Hepatocyte (in vitro differentiated cells): ENCODE results near the gene LPP. TPM values are rescaled to one million over a fixed set of nuclear protein-coding genes. Genes with fewer than 3 reads are reported as not detected.

Experiments used
- DNase-seq: peaks from one replicate; pipeline ENCODE4 v3.0.0-alpha.2; 2016; ENCODE audit warnings: low spot score
- H2AFZ ChIP-seq: fragments of 200-600 bp; sonication (generic); 2 replicates; pipeline ENCODE4 v1.6.0; 2016; ENCODE audit warnings: antibody characterized with exemption, mild to moderate bottlenecking
- H3K27ac ChIP-seq: fragments of 200-600 bp; sonication (generic); 2 replicates; pipeline ENCODE4 v1.5.1; 2016; ENCODE audit warnings: mild to moderate bottlenecking
- H3K27me3 ChIP-seq: fragments of 200-600 bp; sonication (generic); 2 replicates; pipeline ENCODE4 v1.6.1; 2016
- H3K36me3 ChIP-seq: fragments of 200-600 bp; sonication (generic); replicated peaks from 2 replicates; pipeline ENCODE4 v1.5.1; 2016; ENCODE audit warnings: low read depth; ENCODE audit not compliant: insufficient read depth
- H3K4me1 ChIP-seq: fragments of 200-600 bp; sonication (generic); 2 replicates; pipeline ENCODE4 v1.5.1; 2016; ENCODE audit warnings: mild to moderate bottlenecking, moderate library complexity; ENCODE audit not compliant: insufficient read depth
- H3K4me2 ChIP-seq: fragments of 200-600 bp; sonication (generic); 2 replicates; pipeline ENCODE4 v1.6.0; 2016
- H3K4me3 ChIP-seq: fragments of 200-600 bp; sonication (generic); 2 replicates; pipeline ENCODE4 v1.5.1; 2016; ENCODE audit warnings: mild to moderate bottlenecking
- H3K79me2 ChIP-seq: fragments of 200-600 bp; sonication (generic); 2 replicates; pipeline ENCODE4 v1.6.0; 2017; ENCODE audit warnings: mild to moderate bottlenecking
- H3K9me2 ChIP-seq: fragments of 200-600 bp; sonication (generic); replicated peaks from 2 replicates; pipeline ENCODE4 v1.6.0; 2017; ENCODE audit warnings: mild to moderate bottlenecking; ENCODE audit not compliant: insufficient read depth
- H3K9me3 ChIP-seq: fragments of 200-600 bp; sonication (generic); 2 replicates; pipeline ENCODE4 v1.5.1; 2016; ENCODE audit warnings: low read depth, mild to moderate bottlenecking
- H4K20me1 ChIP-seq: fragments of 200-600 bp; sonication (generic); 2 replicates; pipeline ENCODE4 v1.6.0; 2016; ENCODE audit warnings: mild to moderate bottlenecking; ENCODE audit not compliant: insufficient read depth, poor library complexity, severe bottlenecking
- CTCF ChIP-seq: fragments of 200-600 bp; sonication (generic); IDR thresholded peaks from 2 replicates; pipeline ENCODE4 v1.5.1; 2016; ENCODE audit warnings: antibody characterized with exemption, mild to moderate bottlenecking; ENCODE audit not compliant: poor library complexity
- EZH2 ChIP-seq: fragments of 200-600 bp; sonication (generic); IDR thresholded peaks from 2 replicates; pipeline ENCODE4 v1.6.1; 2016; ENCODE audit warnings: antibody characterized with exemption, mild to moderate bottlenecking, borderline replicate concordance
- EZH2phosphoT487 ChIP-seq: fragments of 200-600 bp; sonication (generic); IDR thresholded peaks from one replicate; pipeline ENCODE4 v1.6.1; 2018; ENCODE audit warnings: antibody characterized with exemption, mild to moderate bottlenecking, low read depth, moderate library complexity; ENCODE audit not compliant: unreplicated experiment, severe bottlenecking
- WGBS: methylation state at CpG from one replicate; pipeline ENCODE4 v1.1.6; 2016; ENCODE audit warnings: low lambda C conversion rate; ENCODE audit errors: missing lambda C conversion rate; 5-methylcytosine and 5-hydroxymethylcytosine counted together
- polyA plus RNA-seq: library from polyadenylated mRNA; unstranded; fragments of >200 nt; fragmentation: Nextera tagmentation; extraction: Ambion mirVana; gene quantifications from 2 replicates; pipeline ENCODE4 v1.2.1, GENCODE V29; 2016
- total RNA-seq: library from RNA; depleted of rRNA; stranded (reverse); fragments of >200 nt; gene quantifications from 2 replicates; pipeline ENCODE4 v1.2.3, GENCODE V29; 2014

Gene LPP
- total and polyA plus RNA-seq, 2 experiments from 2014 or later = 53.2 to 73.8 TPM

GRCh38 chr3:188689101-188689574 is 535.2 kb downstream of the LPP start:
- Histone ChIP-seq H4K20me1 (no peaks in the 10 kb centered on the region), H3K36me3 (no peaks in the 10 kb centered on the region), H3K4me3 (no peak overlapping the region), H3K9me2 (no peaks in the 10 kb centered on the region), H3K4me1 (peaks cover 31% of the 10 kb centered on the region), H2AFZ (no peak overlapping the region), H3K27ac (peak overlapping the region; percentile 68), H3K9me3 (no peaks in the 10 kb centered on the region), H3K79me2 (peaks cover 21% of the 10 kb centered on the region), H3K4me2 (no peak overlapping the region), H3K27me3 (no peaks in the 10 kb centered on the region)
- WGBS = 75% methylated on average over 2 of the region's 2 CpGs
- no peak for TF ChIP-seq CTCF
- TF ChIP-seq EZH2phosphoT487 = no peak
- no peak for TF ChIP-seq EZH2
- DNase-seq = no peak

- H3K27ac ChIP-seq = peak overlapping the region; percentile 68
- no peaks in the 10 kb centered on the region for H3K36me3 ChIP-seq
- WGBS = 74% methylated on average over 5 of the region's 5 CpGs
- H3K9me3 ChIP-seq = no peaks in the 10 kb centered on the region
- no peaks in the 10 kb centered on the region for H4K20me1 ChIP-seq
- no peak for DNase-seq
- H3K4me3 ChIP-seq = no peak overlapping the region
- no peaks in the 10 kb centered on the region for H3K9me2 ChIP-seq
- H3K4me2 ChIP-seq = no peak overlapping the region
- H2AFZ ChIP-seq = no peak overlapping the region
- H3K4me1 ChIP-seq = peaks cover 31% of the 10 kb centered on the region
- no peaks in the 10 kb centered on the region for H3K27me3 ChIP-seq
- TF ChIP-seq CTCF (no peak), EZH2phosphoT487 (no peak), EZH2 (no peak)
- H3K79me2 ChIP-seq = peaks cover 21% of the 10 kb centered on the region
Measured at GRCh38 chr3:188690064-188690463, 536.1 kb downstream of the LPP start.

GRCh38 chr3:188691004-188691403 is 537.0 kb downstream of the LPP start:
- H4K20me1 ChIP-seq = no peaks in the 10 kb centered on the region
- no peak overlapping the region for H3K4me2 ChIP-seq
- H3K27ac ChIP-seq = peak overlapping the region; percentile 68
- no peaks in the 10 kb centered on the region for H3K27me3 ChIP-seq
- H3K4me1 ChIP-seq = peaks cover 31% of the 10 kb centered on the region
- H3K36me3 ChIP-seq = no peaks in the 10 kb centered on the region
- DNase-seq = peak; percentile 19
- H3K9me2 ChIP-seq = no peaks in the 10 kb centered on the region
- TF ChIP-seq EZH2phosphoT487 (no peak), EZH2 (no peak)
- H3K9me3 ChIP-seq = no peaks in the 10 kb centered on the region
- H3K79me2 ChIP-seq = peaks cover 21% of the 10 kb centered on the region
- no peak overlapping the region for H3K4me3 ChIP-seq
- H2AFZ ChIP-seq = no peak overlapping the region
- 65% methylated on average over 1 of the region's 1 CpG for WGBS

- Histone ChIP-seq H3K36me3 (no peaks in the 10 kb centered on the region), H3K9me3 (no peaks in the 10 kb centered on the region), H3K9me2 (no peaks in the 10 kb centered on the region), H3K4me1 (peaks cover 25% of the 10 kb centered on the region), H4K20me1 (no peaks in the 10 kb centered on the region), H3K4me2 (no peak overlapping the region), H3K27me3 (no peaks in the 10 kb centered on the region), H3K27ac (peak overlapping the region; percentile 68), H3K79me2 (peaks cover 21% of the 10 kb centered on the region), H2AFZ (no peak overlapping the region), H3K4me3 (no peak overlapping the region)
- WGBS = 60% methylated on average over 1 of the region's 1 CpG
- DNase-seq = no peak
- TF ChIP-seq EZH2phosphoT487 (no peak), CTCF (no peak)
Measured at GRCh38 chr3:188691665-188692064, 537.7 kb downstream of the LPP start.
